ENCODE measurements around the gene LYST.

DNA sequence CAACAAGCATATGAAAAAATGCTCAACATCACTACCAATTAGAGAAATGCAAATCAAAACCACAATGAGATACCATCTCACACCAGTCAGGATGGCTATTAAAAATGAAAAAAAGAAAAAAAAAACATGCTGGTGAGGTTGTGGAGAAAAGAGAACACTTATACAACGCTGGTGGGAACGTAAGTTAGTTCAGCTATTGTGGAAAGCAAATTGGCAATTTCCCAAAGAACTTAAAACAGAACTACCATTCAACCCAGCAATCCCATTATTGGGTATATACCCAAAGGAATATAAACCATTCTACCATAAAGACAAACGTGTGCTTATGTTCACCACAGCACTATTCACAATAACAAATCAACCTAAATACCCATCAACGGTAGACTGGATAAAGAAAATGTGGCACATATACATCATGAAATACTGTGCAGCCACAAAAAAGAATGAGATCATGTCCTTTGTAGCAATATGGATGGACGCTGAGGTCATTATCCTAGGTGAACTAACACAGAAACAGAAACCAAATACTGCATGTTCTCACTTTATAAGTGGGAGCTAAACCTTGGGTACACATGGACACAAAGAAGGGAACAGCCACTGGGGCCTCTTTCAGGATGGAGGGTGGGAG lies 49.5 kb downstream of the LYST start:
- TF ChIP-seq CTCF (IDR thresholded peaks at IDR 0.05; ENCODE audit: insufficient read depth, low read length) (no peak), REST (IDR thresholded peaks at IDR 0.05; ENCODE audit: insufficient replicate concordance, low read depth) (no peak), POLR2AphosphoS5 (IDR thresholded peaks at IDR 0.05; ENCODE audit: low read depth) (no peak)
